ENCODE results near the gene TUSC2. TPM values are rescaled to one million over a fixed set of nuclear protein-coding genes. Genes with fewer than 3 reads are reported as not detected.

The TUSC2 gene
- total and polyA plus RNA-seq, 2 of the 13 experiments (the other 11 are each of a cell fraction or from before 2014, with no cell fraction given): 36.7 to 39.1 TPM

DNA sequence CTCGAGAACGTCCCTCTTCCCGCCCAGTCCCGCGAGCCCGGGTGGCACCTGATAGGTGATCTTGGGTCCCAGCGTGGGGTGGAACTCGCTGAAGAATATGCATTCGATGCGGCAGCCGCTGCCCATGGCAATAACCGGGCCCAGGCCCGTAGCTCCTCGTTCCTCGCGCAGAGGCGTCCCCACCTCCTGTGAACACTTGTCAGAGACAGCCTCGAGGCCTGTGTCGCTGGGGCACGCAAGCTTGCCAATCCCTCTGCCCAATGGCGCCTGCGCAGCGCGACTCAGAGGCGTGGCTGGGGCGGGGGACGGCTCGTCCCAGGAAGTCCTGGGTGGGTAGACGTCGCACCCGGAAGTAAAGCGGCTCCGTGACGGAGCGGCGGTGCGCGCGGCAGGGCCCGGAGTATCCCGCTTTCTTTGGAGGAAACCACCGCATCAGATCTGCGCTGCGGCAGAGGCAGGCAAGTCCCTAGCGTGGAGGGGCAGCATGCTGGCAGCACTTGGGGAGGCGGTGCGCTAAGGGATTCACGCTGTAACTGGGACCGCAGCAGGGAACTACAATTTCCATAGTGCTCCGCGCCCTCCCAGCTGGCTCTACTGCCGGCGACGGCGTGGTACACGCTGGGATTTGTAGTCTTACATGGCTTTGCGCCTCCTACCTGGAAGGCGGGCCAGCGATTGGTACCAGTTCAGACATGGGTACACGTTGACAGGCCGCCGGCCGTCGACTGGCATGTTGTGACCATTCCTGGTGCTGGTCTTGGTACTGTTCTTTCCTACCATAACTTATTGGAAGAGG lies 22.7 kb upstream of the TUSC2 start, which contains the start of the genes CYB561D2 and NPRL2 (continued):
- TF ChIP-seq, protein P1, sequence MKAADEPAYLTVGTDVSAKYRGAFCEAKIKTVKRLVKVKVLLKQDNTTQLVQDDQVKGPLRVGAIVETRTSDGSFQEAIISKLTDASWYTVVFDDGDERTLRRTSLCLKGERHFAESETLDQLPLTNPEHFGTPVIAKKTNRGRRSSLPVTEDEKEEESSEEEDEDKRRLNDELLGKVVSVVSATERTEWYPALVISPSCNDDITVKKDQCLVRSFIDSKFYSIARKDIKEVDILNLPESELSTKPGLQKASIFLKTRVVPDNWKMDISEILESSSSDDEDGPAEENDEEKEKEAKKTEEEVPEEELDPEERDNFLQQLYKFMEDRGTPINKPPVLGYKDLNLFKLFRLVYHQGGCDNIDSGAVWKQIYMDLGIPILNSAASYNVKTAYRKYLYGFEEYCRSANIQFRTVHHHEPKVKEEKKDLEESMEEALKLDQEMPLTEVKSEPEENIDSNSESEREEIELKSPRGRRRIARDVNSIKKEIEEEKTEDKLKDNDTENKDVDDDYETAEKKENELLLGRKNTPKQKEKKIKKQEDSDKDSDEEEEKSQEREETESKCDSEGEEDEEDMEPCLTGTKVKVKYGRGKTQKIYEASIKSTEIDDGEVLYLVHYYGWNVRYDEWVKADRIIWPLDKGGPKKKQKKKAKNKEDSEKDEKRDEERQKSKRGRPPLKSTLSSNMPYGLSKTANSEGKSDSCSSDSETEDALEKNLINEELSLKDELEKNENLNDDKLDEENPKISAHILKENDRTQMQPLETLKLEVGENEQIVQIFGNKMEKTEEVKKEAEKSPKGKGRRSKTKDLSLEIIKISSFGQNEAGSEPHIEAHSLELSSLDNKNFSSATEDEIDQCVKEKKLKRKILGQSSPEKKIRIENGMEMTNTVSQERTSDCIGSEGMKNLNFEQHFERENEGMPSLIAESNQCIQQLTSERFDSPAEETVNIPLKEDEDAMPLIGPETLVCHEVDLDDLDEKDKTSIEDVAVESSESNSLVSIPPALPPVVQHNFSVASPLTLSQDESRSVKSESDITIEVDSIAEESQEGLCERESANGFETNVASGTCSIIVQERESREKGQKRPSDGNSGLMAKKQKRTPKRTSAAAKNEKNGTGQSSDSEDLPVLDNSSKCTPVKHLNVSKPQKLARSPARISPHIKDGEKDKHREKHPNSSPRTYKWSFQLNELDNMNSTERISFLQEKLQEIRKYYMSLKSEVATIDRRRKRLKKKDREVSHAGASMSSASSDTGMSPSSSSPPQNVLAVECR (CRISPR knock-in tag; IDR thresholded peaks at IDR 0.05; ENCODE audit: borderline replicate concordance): peak; percentile 99
- TF ChIP-seq, protein P2, sequence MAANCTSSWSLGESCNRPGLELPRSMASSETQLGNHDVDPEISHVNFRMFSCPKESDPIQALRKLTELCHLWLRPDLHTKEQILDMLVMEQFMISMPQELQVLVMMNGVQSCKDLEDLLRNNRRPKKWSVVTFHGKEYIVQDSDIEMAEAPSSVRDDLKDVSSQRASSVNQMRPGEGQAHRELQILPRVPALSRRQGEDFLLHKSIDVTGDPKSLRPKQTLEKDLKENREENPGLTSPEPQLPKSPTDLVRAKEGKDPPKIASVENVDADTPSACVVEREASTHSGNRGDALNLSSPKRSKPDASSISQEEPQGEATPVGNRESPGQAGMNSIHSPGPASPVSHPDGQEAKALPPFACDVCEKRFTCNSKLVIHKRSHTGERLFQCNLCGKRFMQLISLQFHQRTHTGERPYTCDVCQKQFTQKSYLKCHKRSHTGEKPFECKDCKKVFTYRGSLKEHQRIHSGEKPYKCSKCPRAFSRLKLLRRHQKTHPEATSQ (CRISPR knock-in tag; IDR thresholded peaks at IDR 0.05; ENCODE audit: borderline replicate concordance): peak; percentile 96
- TF ChIP-seq ZNF556 (CRISPR knock-in tag; IDR thresholded peaks at IDR 0.05; ENCODE audit: borderline replicate concordance): no peak; the same call in 1 of the 2 replicates
- TF ChIP-seq TRIM24 (CRISPR knock-in tag; IDR thresholded peaks at IDR 0.05): no peak
- TF ChIP-seq HES4 (CRISPR knock-in tag; IDR thresholded peaks at IDR 0.05; ENCODE audit: borderline replicate concordance): peak; percentile 85; the same call in 1 of the 2 replicates
- TF ChIP-seq, protein P3, sequence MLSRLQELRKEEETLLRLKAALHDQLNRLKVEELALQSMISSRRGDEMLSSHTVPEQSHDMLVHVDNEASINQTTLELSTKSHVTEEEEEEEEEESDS (CRISPR knock-in tag; IDR thresholded peaks at IDR 0.05; ENCODE audit: borderline replicate concordance): peak; percentile 62; the same call in 1 of the 2 replicates
- peak; percentile 95 for TF ChIP-seq ZFY (CRISPR knock-in tag; IDR thresholded peaks at IDR 0.05)
- no peak for TF ChIP-seq SRSF4 (IDR thresholded peaks at IDR 0.05; ENCODE audit: low read depth, low read length, poor library complexity, severe bottlenecking)
- peak; percentile 84 for TF ChIP-seq MED13 (CRISPR knock-in tag; IDR thresholded peaks at IDR 0.05)
- peak; percentile 85 for TF ChIP-seq XRCC5 (optimal IDR thresholded peaks at IDR 0.05; ENCODE audit: low read length)
- no peak for TF ChIP-seq AGO2 (optimal IDR thresholded peaks at IDR 0.05; ENCODE audit: low read depth, low read length)
- no peak for TF ChIP-seq ZNF775 (CRISPR knock-in tag; IDR thresholded peaks at IDR 0.05; ENCODE audit: borderline replicate concordance)
- peak; percentile 47; the same call in 1 of the 2 replicates for TF ChIP-seq FOXJ3 (CRISPR knock-in tag; IDR thresholded peaks at IDR 0.05; ENCODE audit: borderline replicate concordance)
- TF ChIP-seq ZNF24 (IDR thresholded peaks at IDR 0.05): no peak
- TF ChIP-seq SP140L (CRISPR knock-in tag; IDR thresholded peaks at IDR 0.05; ENCODE audit: borderline replicate concordance): 0 out of 2 replicates have a peak, but pooled peaks have one; percentile 47
- TF ChIP-seq GABPB1 (CRISPR knock-in tag; IDR thresholded peaks at IDR 0.05): peak; percentile 96
- TF ChIP-seq RARG (CRISPR knock-in tag; IDR thresholded peaks at IDR 0.05; ENCODE audit: low read depth): no peak
- TF ChIP-seq RORA (CRISPR knock-in tag; IDR thresholded peaks at IDR 0.05): no peak
- peak; percentile 67 for TF ChIP-seq HDAC2 (CRISPR knock-in tag; IDR thresholded peaks at IDR 0.05)
- 0 out of 2 replicates have a peak, but pooled peaks have one; percentile 86 for TF ChIP-seq TBP (CRISPR knock-in tag; IDR thresholded peaks at IDR 0.05)
- peak; percentile 70; the same call in 1 of the 2 replicates for TF ChIP-seq YEATS4 (CRISPR knock-in tag; IDR thresholded peaks at IDR 0.05; ENCODE audit: borderline replicate concordance)
- TF ChIP-seq CBX2 (IDR thresholded peaks at IDR 0.05; ENCODE audit: low read depth, low read length): no peak
- no peak for TF ChIP-seq CBX2 (CRISPR knock-in tag; IDR thresholded peaks at IDR 0.05; ENCODE audit: low read depth)
- TF ChIP-seq GFI1 (CRISPR knock-in tag; IDR thresholded peaks at IDR 0.05; ENCODE audit: borderline replicate concordance): no peak
- no peak for TF ChIP-seq HNF4A (CRISPR knock-in tag; IDR thresholded peaks at IDR 0.05)

Measured in HepG2 (cell line).